PFSK-1 (cell line): ENCODE data around the gene DNAH11.

Experiments
- FOXP2 ChIP-seq: optimal IDR thresholded peaks from 2 replicates; pipeline ENCODE3; 2011; ENCODE audit warnings: borderline replicate concordance, control low read depth, inconsistent platforms; ENCODE audit not compliant: insufficient read depth; ENCODE audit errors: extremely low read length, extremely low read depth
- POLR2AphosphoS5 ChIP-seq: IDR thresholded peaks from 2 replicates; pipeline ENCODE4 v1.6.1; 2012; ENCODE audit warnings: low read depth, mild to moderate bottlenecking, control low read depth, low read length, moderate library complexity
- SIN3A ChIP-seq: IDR thresholded peaks from 2 replicates; pipeline ENCODE4 v1.6.1; 2012; ENCODE audit warnings: mild to moderate bottlenecking, low read length, moderate library complexity, borderline replicate concordance; ENCODE audit not compliant: insufficient read depth
- TAF1 ChIP-seq: IDR thresholded peaks from 2 replicates; pipeline ENCODE4 v1.6.1; 2012; ENCODE audit warnings: low read length, control low read depth, borderline replicate concordance; ENCODE audit not compliant: insufficient read depth
- TF ChIP-seq, protein P1 (sequence below), 2 experiments: IDR thresholded peaks; 2 replicates each; pipeline versions ENCODE4 v1.6.1 to v1.8.0; 2011 to 2012; ENCODE audit warnings: low read depth in 2 of 2, low read length in 2 of 2, control low read depth in 1 of 2, inconsistent platforms in 1 of 2, mild to moderate bottlenecking in 1 of 2, moderate library complexity in 1 of 2; ENCODE audit not compliant: insufficient read depth in 1 of 2

DNAH11 gene

GRCh38 chr7:21782996-21783395, 240.2 kb downstream of the DNAH11 start:
- TF ChIP-seq POLR2AphosphoS5 (no peak), FOXP2 (no peak), SIN3A (no peak), TAF1 (no peak)
- TF ChIP-seq, protein P1, sequence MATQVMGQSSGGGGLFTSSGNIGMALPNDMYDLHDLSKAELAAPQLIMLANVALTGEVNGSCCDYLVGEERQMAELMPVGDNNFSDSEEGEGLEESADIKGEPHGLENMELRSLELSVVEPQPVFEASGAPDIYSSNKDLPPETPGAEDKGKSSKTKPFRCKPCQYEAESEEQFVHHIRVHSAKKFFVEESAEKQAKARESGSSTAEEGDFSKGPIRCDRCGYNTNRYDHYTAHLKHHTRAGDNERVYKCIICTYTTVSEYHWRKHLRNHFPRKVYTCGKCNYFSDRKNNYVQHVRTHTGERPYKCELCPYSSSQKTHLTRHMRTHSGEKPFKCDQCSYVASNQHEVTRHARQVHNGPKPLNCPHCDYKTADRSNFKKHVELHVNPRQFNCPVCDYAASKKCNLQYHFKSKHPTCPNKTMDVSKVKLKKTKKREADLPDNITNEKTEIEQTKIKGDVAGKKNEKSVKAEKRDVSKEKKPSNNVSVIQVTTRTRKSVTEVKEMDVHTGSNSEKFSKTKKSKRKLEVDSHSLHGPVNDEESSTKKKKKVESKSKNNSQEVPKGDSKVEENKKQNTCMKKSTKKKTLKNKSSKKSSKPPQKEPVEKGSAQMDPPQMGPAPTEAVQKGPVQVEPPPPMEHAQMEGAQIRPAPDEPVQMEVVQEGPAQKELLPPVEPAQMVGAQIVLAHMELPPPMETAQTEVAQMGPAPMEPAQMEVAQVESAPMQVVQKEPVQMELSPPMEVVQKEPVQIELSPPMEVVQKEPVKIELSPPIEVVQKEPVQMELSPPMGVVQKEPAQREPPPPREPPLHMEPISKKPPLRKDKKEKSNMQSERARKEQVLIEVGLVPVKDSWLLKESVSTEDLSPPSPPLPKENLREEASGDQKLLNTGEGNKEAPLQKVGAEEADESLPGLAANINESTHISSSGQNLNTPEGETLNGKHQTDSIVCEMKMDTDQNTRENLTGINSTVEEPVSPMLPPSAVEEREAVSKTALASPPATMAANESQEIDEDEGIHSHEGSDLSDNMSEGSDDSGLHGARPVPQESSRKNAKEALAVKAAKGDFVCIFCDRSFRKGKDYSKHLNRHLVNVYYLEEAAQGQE (IDR thresholded peaks at IDR 0.05; ENCODE audit: insufficient read depth in 1 of 2, low read depth in 2 of 2, low read length in 2 of 2), result no peak

- TF ChIP-seq POLR2AphosphoS5 (no peak), FOXP2 (no peak), TAF1 (no peak), SIN3A (no peak)
- TF ChIP-seq, protein P1 (IDR thresholded peaks at IDR 0.05; ENCODE audit: insufficient read depth in 1 of 2, low read depth in 2 of 2, low read length in 2 of 2), result no peak
Observed at GRCh38 chr7:21784989-21785388, 242.2 kb downstream of the DNAH11 start.

DNA sequence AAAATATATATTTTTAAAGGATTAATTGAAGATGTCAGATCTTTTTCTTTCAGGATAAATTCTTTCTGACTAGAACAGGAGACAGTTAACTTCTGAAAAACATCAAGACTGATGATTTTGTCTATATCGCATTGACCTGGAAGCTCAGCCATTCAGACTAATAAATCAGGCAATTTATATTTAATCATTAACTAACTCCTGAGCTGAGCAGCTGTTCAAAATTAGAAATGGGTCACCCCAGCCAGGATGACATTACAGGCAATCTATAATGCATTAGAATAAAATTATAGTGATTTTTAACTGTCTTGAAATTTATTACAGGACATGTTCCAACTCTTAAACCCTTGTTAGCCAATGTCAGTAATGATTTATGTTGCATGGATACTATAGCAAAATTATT, 263.0 kb downstream of the DNAH11 start:
- TF ChIP-seq FOXP2, result no peak
- TF ChIP-seq POLR2AphosphoS5, result no peak
- TF ChIP-seq, protein P1 (IDR thresholded peaks at IDR 0.05; ENCODE audit: insufficient read depth in 1 of 2, low read depth in 2 of 2, low read length in 2 of 2), result no peak
- TF ChIP-seq TAF1, result no peak
- no peak for TF ChIP-seq SIN3A

DNA sequence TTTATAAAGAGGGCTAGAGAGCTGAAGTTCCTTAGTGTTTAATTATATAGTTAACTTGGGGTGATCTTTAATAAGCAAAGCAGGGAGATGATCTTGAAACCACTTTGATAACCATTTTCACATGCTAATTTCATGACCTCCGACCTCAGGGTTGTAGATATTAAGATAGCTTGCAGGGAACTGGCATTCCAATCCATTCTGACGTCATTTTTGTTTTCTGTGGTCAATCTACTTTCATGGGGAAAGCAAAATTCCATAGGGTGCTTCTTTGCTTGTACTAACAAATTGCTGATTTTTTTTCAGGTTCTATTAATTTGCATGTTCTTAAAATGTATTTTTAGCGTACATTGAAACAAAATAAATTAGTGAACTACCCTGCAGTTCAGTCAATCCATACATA, 263.5 kb downstream of the DNAH11 start:
- TF ChIP-seq, protein P1 (IDR thresholded peaks at IDR 0.05; ENCODE audit: insufficient read depth in 1 of 2, low read depth in 2 of 2, low read length in 2 of 2), result no peak
- TF ChIP-seq FOXP2, result no peak
- TF ChIP-seq POLR2AphosphoS5, result no peak
- TF ChIP-seq TAF1, result no peak
- no peak for TF ChIP-seq SIN3A

GRCh38 chr7:21819048-21819447, 276.2 kb downstream of the DNAH11 start:
- TF ChIP-seq TAF1 (no peak), FOXP2 (no peak), SIN3A (no peak), POLR2AphosphoS5 (no peak)
- TF ChIP-seq, protein P1 (IDR thresholded peaks at IDR 0.05; ENCODE audit: insufficient read depth in 1 of 2, low read depth in 2 of 2, low read length in 2 of 2), result no peak
